SK-N-SH treated with all-trans-retinoic acid at 6 μM for 48 hours (cell line): ENCODE measurements around the gene RBM42.
"Not testable (repeated sequence)": the region's sequence is repeated elsewhere in the genome, so short reads cannot be mapped to it uniquely, and the experiment has no call there.

ENCODE experiments used
- ATAC-seq: fragments of 200-7000 bp; cut with Tn5 transposase; 3 replicates; pipeline ENCODE4 v1.9.1; 2020; ENCODE audit warnings: mild to moderate bottlenecking, moderate library complexity
- ARNTL ChIP-seq: fragments of 450-650 bp; formaldehyde crosslinking; IDR thresholded peaks from 2 replicates; pipeline ENCODE4 v1.5.0; 2020; ENCODE audit warnings: low read depth, mild to moderate bottlenecking, moderate library complexity, borderline replicate concordance
- BACH2 ChIP-seq: fragments of 250-450 bp; sonication (Bioruptor Pico); IDR thresholded peaks from 2 replicates; pipeline ENCODE4 v1.9.0; 2021; ENCODE audit warnings: mild to moderate bottlenecking, borderline replicate concordance
- CSDC2 ChIP-seq: fragments of 250-450 bp; sonication (Bioruptor Pico); IDR thresholded peaks from 2 replicates; pipeline ENCODE4 v1.5.0; 2020; ENCODE audit warnings: mild to moderate bottlenecking, moderate library complexity
- ESRRG ChIP-seq: fragments of 250-450 bp; sonication (Bioruptor Pico); IDR thresholded peaks from 2 replicates; pipeline ENCODE4 v1.6.1; 2021; ENCODE audit warnings: mild to moderate bottlenecking
- ISL1 ChIP-seq: fragments of 250-450 bp; sonication (Bioruptor Pico); IDR thresholded peaks from 2 replicates; pipeline ENCODE4 v2.1.2; 2022; ENCODE audit warnings: mild to moderate bottlenecking, moderate library complexity
- PPARA ChIP-seq: fragments of 250-450 bp; sonication (Bioruptor Pico); IDR thresholded peaks from 2 replicates; pipeline ENCODE4 v1.5.0; 2020; ENCODE audit warnings: mild to moderate bottlenecking, borderline replicate concordance
- RARB ChIP-seq: fragments of 250-450 bp; sonication (Bioruptor Pico); IDR thresholded peaks from 2 replicates; pipeline ENCODE4 v1.8.0; 2021; ENCODE audit warnings: mild to moderate bottlenecking, moderate library complexity
- SNAI2 ChIP-seq: fragments of 250-450 bp; sonication (Bioruptor Pico); IDR thresholded peaks from 2 replicates; pipeline ENCODE4 v1.5.0; 2020; ENCODE audit warnings: mild to moderate bottlenecking, moderate library complexity
- TCF4 ChIP-seq: fragments of 250-450 bp; sonication (Bioruptor Pico); IDR thresholded peaks from 2 replicates; pipeline ENCODE4 v1.8.0; 2021; ENCODE audit warnings: mild to moderate bottlenecking, moderate library complexity, borderline replicate concordance
- TOX ChIP-seq: fragments of 250-450 bp; sonication (Bioruptor Pico); IDR thresholded peaks from 2 replicates; pipeline ENCODE4 v1.8.0; 2021; ENCODE audit warnings: mild to moderate bottlenecking, moderate library complexity, borderline replicate concordance
- ZC3H10 ChIP-seq: fragments of 250-450 bp; sonication (Bioruptor Pico); IDR thresholded peaks from 2 replicates; pipeline ENCODE4 v1.5.1; 2021; ENCODE audit warnings: mild to moderate bottlenecking, moderate library complexity
- ZFP3 ChIP-seq: fragments of 250-450 bp; sonication (Bioruptor Pico); IDR thresholded peaks from 2 replicates; pipeline ENCODE4 v1.5.0; 2020; ENCODE audit warnings: mild to moderate bottlenecking, moderate library complexity
- ZFP30 ChIP-seq: fragments of 450-650 bp; formaldehyde crosslinking; IDR thresholded peaks from 2 replicates; pipeline ENCODE4 v1.5.0; 2022; ENCODE audit warnings: mild to moderate bottlenecking, moderate library complexity
- ZNF565 ChIP-seq: fragments of 450-650 bp; formaldehyde crosslinking; conservative IDR thresholded peaks from 2 replicates; pipeline ENCODE4 v1.5.0; 2020; ENCODE audit warnings: low read depth, mild to moderate bottlenecking, moderate library complexity
- ZNF70 ChIP-seq: fragments of 450-650 bp; formaldehyde crosslinking; IDR thresholded peaks from 2 replicates; pipeline ENCODE4 v1.5.0; 2020; ENCODE audit warnings: mild to moderate bottlenecking, moderate library complexity
- TF ChIP-seq, protein P1 (sequence below): fragments of 250-450 bp; sonication (Bioruptor Pico); IDR thresholded peaks from 2 replicates; pipeline ENCODE4 v1.8.0; 2020; ENCODE audit warnings: mild to moderate bottlenecking, moderate library complexity, borderline replicate concordance
- TF ChIP-seq, protein P2 (sequence below): fragments of 250-450 bp; sonication (Bioruptor Pico); IDR thresholded peaks from 2 replicates; pipeline ENCODE4 v1.5.1; 2020; ENCODE audit warnings: low read depth, mild to moderate bottlenecking, moderate library complexity
- TF ChIP-seq, protein P3 (sequence below): fragments of 250-450 bp; sonication (Bioruptor Pico); IDR thresholded peaks from 2 replicates; pipeline ENCODE4 v1.8.0; 2021; ENCODE audit warnings: low read depth, mild to moderate bottlenecking, moderate library complexity, borderline replicate concordance
- TF ChIP-seq, protein P4 (sequence below): fragments of 250-450 bp; sonication (Bioruptor Pico); IDR thresholded peaks from 2 replicates; pipeline ENCODE4 v1.5.1; 2021; ENCODE audit warnings: mild to moderate bottlenecking, moderate library complexity

RBM42 gene

DNA sequence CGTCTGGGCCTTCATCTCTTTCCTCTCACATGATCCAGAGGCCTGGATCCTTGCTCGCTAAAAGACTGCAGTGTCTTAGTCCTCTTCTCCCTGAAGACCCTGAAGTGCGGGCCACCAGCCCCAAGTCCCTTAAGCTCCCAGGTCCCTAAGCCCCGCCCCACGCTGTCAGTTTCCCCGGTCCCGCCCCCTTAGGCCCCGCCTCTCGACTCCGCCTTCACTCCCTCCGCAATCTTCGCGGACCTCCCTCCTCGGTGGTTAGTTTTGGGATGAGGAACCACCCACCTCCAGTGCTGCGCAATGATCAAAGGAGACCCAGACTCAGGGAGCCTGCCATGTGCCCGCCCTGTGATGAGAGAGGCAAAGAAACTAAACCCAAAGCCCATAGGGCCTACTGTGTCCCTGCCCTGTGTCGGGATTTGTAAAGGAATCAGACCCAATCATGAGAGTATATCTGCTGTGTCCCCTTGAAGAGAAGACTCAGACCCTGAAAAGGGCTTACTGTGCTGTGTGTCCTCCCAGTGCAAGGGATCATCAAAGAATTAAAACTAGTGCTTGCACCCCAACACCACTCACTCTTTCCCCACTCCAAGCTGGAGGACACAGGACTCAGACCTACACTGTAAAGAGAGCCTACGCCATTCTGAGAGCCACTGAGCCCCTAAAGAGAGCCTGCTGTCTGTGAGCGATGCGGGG lies 16.3 kb downstream of the RBM42 start (continued):
- TF ChIP-seq ZNF70 (CRISPR knock-in tag) (no peak), PPARA (CRISPR knock-in tag) (no peak), ZFP3 (CRISPR knock-in tag) (no peak), BACH2 (CRISPR knock-in tag) (no peak), ISL1 (CRISPR knock-in tag) (no peak), ZC3H10 (CRISPR knock-in tag) (no peak), ZNF565 (CRISPR knock-in tag) (no peak), TOX (no peak), RARB (CRISPR knock-in tag) (no peak)
- TF ChIP-seq, protein P1, sequence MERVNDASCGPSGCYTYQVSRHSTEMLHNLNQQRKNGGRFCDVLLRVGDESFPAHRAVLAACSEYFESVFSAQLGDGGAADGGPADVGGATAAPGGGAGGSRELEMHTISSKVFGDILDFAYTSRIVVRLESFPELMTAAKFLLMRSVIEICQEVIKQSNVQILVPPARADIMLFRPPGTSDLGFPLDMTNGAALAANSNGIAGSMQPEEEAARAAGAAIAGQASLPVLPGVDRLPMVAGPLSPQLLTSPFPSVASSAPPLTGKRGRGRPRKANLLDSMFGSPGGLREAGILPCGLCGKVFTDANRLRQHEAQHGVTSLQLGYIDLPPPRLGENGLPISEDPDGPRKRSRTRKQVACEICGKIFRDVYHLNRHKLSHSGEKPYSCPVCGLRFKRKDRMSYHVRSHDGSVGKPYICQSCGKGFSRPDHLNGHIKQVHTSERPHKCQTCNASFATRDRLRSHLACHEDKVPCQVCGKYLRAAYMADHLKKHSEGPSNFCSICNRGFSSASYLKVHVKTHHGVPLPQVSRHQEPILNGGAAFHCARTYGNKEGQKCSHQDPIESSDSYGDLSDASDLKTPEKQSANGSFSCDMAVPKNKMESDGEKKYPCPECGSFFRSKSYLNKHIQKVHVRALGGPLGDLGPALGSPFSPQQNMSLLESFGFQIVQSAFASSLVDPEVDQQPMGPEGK, result no peak
- TF ChIP-seq, protein P2, sequence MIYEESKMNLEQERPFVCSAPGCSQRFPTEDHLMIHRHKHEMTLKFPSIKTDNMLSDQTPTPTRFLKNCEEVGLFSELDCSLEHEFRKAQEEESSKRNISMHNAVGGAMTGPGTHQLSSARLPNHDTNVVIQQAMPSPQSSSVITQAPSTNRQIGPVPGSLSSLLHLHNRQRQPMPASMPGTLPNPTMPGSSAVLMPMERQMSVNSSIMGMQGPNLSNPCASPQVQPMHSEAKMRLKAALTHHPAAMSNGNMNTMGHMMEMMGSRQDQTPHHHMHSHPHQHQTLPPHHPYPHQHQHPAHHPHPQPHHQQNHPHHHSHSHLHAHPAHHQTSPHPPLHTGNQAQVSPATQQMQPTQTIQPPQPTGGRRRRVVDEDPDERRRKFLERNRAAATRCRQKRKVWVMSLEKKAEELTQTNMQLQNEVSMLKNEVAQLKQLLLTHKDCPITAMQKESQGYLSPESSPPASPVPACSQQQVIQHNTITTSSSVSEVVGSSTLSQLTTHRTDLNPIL, result no peak

DNA sequence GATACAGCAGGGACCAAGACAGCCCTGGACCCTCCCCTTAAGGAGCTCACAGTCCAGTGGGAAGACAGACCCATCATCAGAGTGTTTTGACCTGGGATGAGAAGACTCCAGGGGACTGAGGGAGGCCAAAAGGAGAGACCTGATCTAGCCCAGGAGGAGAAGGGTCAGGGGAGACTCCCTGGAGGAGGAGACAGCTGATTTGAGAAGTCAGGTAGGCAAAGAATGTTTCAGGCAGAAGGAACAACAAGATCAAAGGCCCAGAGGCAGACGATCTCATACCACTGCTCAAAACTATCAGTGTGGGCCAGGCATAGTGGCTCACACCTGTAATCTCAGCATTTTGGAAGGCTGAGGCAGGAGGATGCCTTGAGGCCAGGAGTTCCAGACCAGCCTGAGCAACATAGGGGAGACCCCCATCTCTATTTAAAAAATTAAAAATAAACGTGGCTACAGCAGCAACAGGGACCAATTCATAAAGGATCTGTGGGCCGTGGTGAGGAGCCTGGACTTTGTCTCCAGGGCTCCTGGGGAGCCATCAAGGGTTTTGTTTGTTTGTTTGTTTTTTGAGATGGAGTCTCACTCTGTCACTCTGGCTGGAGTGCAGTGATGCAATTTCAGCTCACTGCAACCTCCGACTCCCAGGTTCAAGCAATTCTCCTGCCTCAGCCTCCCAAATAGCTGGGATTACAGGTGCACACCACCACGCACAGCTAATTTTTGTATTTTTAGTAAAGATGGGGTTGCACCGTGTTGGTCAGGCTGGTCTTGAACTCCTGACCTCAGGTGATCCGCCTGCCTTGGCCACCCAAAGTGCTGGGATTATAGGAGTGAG lies 17.1 kb downstream of the RBM42 start:
- TF ChIP-seq PPARA (CRISPR knock-in tag) (no peak), ESRRG (CRISPR knock-in tag) (no peak), ZFP30 (CRISPR knock-in tag) (no peak), TCF4 (CRISPR knock-in tag) (no peak), ARNTL (no peak), ZNF70 (CRISPR knock-in tag) (no peak), CSDC2 (CRISPR knock-in tag) (no peak)
- TF ChIP-seq, protein P3, sequence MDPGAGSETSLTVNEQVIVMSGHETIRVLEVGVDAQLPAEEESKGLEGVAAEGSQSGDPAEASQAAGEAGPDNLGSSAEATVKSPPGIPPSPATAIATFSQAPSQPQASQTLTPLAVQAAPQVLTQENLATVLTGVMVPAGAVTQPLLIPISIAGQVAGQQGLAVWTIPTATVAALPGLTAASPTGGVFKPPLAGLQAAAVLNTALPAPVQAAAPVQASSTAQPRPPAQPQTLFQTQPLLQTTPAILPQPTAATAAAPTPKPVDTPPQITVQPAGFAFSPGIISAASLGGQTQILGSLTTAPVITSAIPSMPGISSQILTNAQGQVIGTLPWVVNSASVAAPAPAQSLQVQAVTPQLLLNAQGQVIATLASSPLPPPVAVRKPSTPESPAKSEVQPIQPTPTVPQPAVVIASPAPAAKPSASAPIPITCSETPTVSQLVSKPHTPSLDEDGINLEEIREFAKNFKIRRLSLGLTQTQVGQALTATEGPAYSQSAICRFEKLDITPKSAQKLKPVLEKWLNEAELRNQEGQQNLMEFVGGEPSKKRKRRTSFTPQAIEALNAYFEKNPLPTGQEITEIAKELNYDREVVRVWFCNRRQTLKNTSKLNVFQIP (CRISPR knock-in tag), result no peak
- TF ChIP-seq, all 23 proteins: peak for 0
- no peak for ATAC-seq

DNA sequence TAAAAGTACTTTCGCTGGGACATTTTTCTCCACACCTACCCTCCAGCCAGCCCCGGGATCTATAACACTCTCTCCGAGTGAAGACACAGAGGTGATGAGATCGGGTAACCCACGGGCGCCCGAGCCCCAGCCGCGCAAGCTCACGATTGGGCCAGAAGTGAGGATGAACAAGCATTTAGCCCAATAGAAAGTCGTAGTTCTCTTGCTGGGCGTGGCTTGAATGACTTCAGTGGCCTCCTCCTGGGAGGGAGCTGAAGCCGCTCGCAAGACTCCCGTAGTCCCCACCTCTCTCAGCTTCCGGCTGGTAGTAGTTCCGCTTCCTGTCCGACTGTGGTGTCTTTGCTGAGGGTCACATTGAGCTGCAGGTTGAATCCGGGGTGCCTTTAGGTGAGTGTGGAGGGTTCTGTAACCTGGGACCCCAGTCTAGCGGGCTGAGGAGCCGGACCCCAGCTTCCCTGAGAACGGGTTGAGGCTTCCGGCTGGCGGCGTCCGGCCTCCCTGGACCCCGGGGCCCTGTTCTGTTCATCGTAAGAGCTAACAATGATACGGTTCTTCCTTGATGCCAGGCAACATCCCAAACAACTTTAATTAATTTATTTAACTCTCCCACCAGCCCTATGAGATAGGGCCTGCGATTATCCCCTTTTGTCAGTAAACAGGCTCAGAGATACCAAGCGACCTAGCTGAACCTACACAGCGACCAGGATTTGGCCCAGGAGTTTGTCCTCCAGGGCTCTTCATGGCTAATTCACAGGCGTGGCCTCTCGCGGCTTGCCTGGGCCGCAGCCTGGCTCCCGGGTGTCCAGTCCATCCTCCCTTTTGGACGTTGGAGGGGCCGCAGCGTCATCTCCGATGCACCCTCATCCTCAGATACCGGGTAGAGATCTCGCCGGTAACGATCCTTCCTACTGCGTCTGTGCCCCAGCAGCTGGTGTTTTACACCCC lies 19.5 kb downstream of the RBM42 start, which contains the start of gene COX6B1:
COX6B1 (plus strand) TSS at position 307 of the 945 bp plus-strand sequence. CDS start 2,921 bp downstream, outside the sequence.
- ATAC-seq, result peak; percentile 77
- TF ChIP-seq ESRRG (CRISPR knock-in tag) (no peak), ZNF70 (CRISPR knock-in tag) (peak; percentile 60; the same call in 1 of the 2 replicates)

DNA sequence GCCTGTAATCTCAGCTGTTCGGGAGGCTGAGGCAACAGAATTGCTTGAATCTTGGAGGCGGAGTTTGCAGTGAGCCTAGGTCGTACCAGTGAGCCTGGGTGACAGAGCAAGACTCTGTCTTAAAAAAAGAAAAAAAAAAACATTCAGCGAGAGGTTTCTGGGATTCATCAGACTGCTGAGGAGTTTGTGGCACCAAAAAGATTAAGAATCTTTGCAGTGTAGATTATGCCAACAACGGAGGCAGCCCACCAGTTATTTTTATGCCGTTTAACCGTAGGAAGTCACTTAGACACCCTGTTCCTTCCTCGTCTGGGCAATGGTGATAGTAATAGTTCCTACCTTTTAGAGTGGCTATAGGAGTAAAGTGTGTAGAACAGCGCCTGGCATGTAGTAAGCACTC lies 21.7 kb downstream of the RBM42 start:
- TF ChIP-seq SNAI2 (CRISPR knock-in tag), result no peak
- no peak for TF ChIP-seq ARNTL
- TF ChIP-seq ZNF70 (CRISPR knock-in tag), result no peak
- TF ChIP-seq, protein P3 (CRISPR knock-in tag), result no peak
- TF ChIP-seq BACH2 (CRISPR knock-in tag), result no peak
- no peak for TF ChIP-seq ISL1 (CRISPR knock-in tag)
- TF ChIP-seq, protein P1, result no peak
- TF ChIP-seq, protein P4, sequence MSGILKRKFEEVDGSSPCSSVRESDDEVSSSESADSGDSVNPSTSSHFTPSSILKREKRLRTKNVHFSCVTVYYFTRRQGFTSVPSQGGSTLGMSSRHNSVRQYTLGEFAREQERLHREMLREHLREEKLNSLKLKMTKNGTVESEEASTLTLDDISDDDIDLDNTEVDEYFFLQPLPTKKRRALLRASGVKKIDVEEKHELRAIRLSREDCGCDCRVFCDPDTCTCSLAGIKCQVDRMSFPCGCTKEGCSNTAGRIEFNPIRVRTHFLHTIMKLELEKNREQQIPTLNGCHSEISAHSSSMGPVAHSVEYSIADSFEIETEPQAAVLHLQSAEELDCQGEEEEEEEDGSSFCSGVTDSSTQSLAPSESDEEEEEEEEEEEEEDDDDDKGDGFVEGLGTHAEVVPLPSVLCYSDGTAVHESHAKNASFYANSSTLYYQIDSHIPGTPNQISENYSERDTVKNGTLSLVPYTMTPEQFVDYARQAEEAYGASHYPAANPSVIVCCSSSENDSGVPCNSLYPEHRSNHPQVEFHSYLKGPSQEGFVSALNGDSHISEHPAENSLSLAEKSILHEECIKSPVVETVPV (CRISPR knock-in tag), result no peak
- no peak for TF ChIP-seq ZFP3 (CRISPR knock-in tag)
- TF ChIP-seq ZFP30 (CRISPR knock-in tag), result no peak
- no peak for TF ChIP-seq TOX
- no peak for TF ChIP-seq ESRRG (CRISPR knock-in tag)
- TF ChIP-seq, all 23 proteins: peak for 0
- ATAC-seq, result no peak

DNA sequence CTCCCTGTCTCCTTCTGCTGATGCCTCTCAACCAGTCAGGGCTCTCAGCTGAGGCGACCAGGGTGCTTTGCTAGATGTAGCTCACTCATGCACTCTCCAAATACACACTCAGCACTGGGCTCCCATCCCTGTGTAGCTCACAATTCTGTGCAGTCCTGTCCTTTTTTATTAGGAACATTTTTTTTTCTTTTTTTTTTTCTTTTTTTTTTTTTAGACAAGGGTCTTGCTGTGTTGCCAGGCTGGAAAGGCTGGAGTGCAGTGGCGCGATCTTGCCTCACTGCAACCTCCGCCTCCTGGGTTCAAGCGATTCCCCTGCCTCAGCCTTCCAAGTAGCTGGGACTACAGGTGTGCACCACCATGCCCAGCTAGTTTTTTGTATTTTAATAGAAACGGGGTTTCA lies 26.0 kb downstream of the RBM42 start:
- ATAC-seq, result not testable (repeated sequence)
